HepG2 (cell line): ENCODE results near the gene PTK7. TPM values are rescaled to one million over a fixed set of nuclear protein-coding genes. Genes with fewer than 3 reads are reported as not detected.

Experiments
- ATAC-seq: fragments of 200-7000 bp; cut with Tn5 transposase; 3 replicates; pipeline ENCODE4 v1.9.1; 2020; ENCODE audit warnings: mild to moderate bottlenecking, moderate library complexity
- BruUV-seq: library from RNA; stranded (reverse); fragments of 400-500 nt; replicated peaks from 2 replicates; lab custom pipeline; 2021; lab: Mats Ljungman, UMichigan
- CTCF ChIA-PET: fragments of 300-600 bp; formaldehyde crosslinking; extraction: SDS; loops from one replicate; lab custom pipeline; 2021; ENCODE audit warnings: low total read pairs, inconsistent platforms, low intra/inter-chr PET ratio; lab: Yijun Ruan, JAX
- POLR2A ChIA-PET: fragments of 350-600 bp; sonication (Branson Sonifier 250); formaldehyde crosslinking; loops from one replicate; lab custom pipeline; 2020; ENCODE audit warnings: antibody characterized with exemption, inconsistent platforms; lab: Yijun Ruan, JAX
- DNase-seq: peaks from one replicate; pipeline ENCODE4 v3.0.0-alpha.2; 2015; ENCODE audit warnings: low spot score
- FAIRE-seq: peaks from 3 replicates; lab custom pipeline; 2011; peaks lifted over from hg19 to GRCh38; lab: Jason Lieb, UNC
- H2AFZ ChIP-seq: one replicate; pipeline ENCODE4 v1.6.1; 2011; ENCODE audit warnings: low read length, inconsistent platforms
- H3K27ac ChIP-seq: fragments of 300-600 bp; 3 replicates; pipeline ENCODE4 v1.8.0; 2011; ENCODE audit warnings: mixed run types, mild to moderate bottlenecking, mixed read lengths, low read length, inconsistent platforms; ENCODE audit not compliant: insufficient read depth; ENCODE audit errors: extremely low read length
- H3K27me3 ChIP-seq, 2 experiments: fragments of 200-600 bp in 1 of 2; 2 replicates in 1 of 2; 3 replicates in 1 of 2; pipeline versions ENCODE4 v1.6.0 to v1.8.0; 2011; ENCODE audit warnings: low read length in 2 of 2, mild to moderate bottlenecking in 2 of 2, moderate library complexity in 2 of 2, inconsistent platforms in 1 of 2; ENCODE audit not compliant: insufficient read depth in 2 of 2, control insufficient read depth in 1 of 2
- H3K36me3 ChIP-seq, 2 experiments: fragments of 200-600 bp in 1 of 2; replicated peaks in 1 of 2; 2 replicates in 1 of 2; 3 replicates in 1 of 2; pipeline versions ENCODE4 v1.5.1 to v1.8.0; 2011; ENCODE audit warnings: low read length in 2 of 2, inconsistent platforms in 1 of 2; ENCODE audit not compliant: insufficient read depth in 2 of 2, control insufficient read depth in 1 of 2
- H3K4me1 ChIP-seq: 2 replicates; pipeline ENCODE4 v1.5.1; 2012; ENCODE audit warnings: low read length, inconsistent platforms; ENCODE audit not compliant: insufficient read depth
- H3K4me2 ChIP-seq: 2 replicates; pipeline ENCODE4 v1.6.0; 2011; ENCODE audit warnings: low read depth, low read length, inconsistent platforms
- H3K4me3 ChIP-seq, 3 experiments: fragments of 200-600 bp in 1 of 3; sonication (generic), shearing (Covaris generic) in 1 of 3; replicated peaks in 1 of 3; 2 replicates each; pipeline ENCODE4 v1.5.1; 2011 to 2016; ENCODE audit warnings: low read length in 3 of 3, inconsistent platforms in 2 of 3, low read depth in 2 of 3, mild to moderate bottlenecking in 2 of 3, control low read depth in 1 of 3, mixed read lengths in 1 of 3; ENCODE audit not compliant: insufficient read depth in 1 of 3
- H3K79me2 ChIP-seq: one replicate; pipeline ENCODE4 v1.6.1; 2011; ENCODE audit warnings: low read length, inconsistent platforms; ENCODE audit not compliant: insufficient read depth
- H3K9ac ChIP-seq: 2 replicates; pipeline ENCODE4 v1.6.0; 2011; ENCODE audit warnings: mild to moderate bottlenecking, low read depth, low read length, inconsistent platforms; ENCODE audit not compliant: insufficient read depth
- H3K9me3 ChIP-seq: 2 replicates; pipeline ENCODE4 v1.5.1; 2012; ENCODE audit warnings: mild to moderate bottlenecking, low read length
- H4K20me1 ChIP-seq: 2 replicates; pipeline ENCODE4 v1.6.0; 2011; ENCODE audit warnings: inconsistent platforms, mild to moderate bottlenecking, low read length, moderate library complexity; ENCODE audit not compliant: insufficient read depth
- HOXA5 ChIP-seq: sonication (generic); formaldehyde crosslinking; IDR thresholded peaks from 2 replicates; pipeline ENCODE4 v1.4.0; 2020; ENCODE audit warnings: missing genetic modification reagents
- LBX2 ChIP-seq: sonication (generic); formaldehyde crosslinking; IDR thresholded peaks from 2 replicates; pipeline ENCODE4 v1.5.0; 2020; ENCODE audit warnings: missing genetic modification reagents, mild to moderate bottlenecking, borderline replicate concordance
- MAFF ChIP-seq: IDR thresholded peaks from 2 replicates; pipeline ENCODE4 v1.6.1; 2011; ENCODE audit warnings: low read depth, low read length, improper control_type of control experiment
- MAFK ChIP-seq, 2 experiments: IDR thresholded peaks in 1 of 2; conservative IDR thresholded peaks in 1 of 2; 2 replicates each; pipeline ENCODE4 v1.6.1; 2011; ENCODE audit warnings: improper control_type of control experiment in 2 of 2, low read length in 2 of 2
- PLRG1 ChIP-seq: fragments of 450-650 bp; conservative IDR thresholded peaks from 2 replicates; pipeline ENCODE4 v1.6.1; 2016
- STAG1 ChIP-seq: sonication (generic); formaldehyde crosslinking; IDR thresholded peaks from 2 replicates; pipeline ENCODE4 v1.4.0; 2020; ENCODE audit warnings: missing genetic modification reagents
- ZNF143 ChIP-seq: sonication (generic); formaldehyde crosslinking; IDR thresholded peaks from 2 replicates; pipeline ENCODE4 v1.4.0; 2020; ENCODE audit warnings: missing genetic modification reagents
- ZNF335 ChIP-seq: sonication (generic); formaldehyde crosslinking; IDR thresholded peaks from 2 replicates; pipeline ENCODE4 v1.4.0; 2020; ENCODE audit warnings: missing genetic modification reagents
- ZNF576 ChIP-seq: sonication (generic); formaldehyde crosslinking; IDR thresholded peaks from 2 replicates; pipeline ENCODE4 v1.4.0; 2020; ENCODE audit warnings: mild to moderate bottlenecking, missing genetic modification reagents
- ZNF607 ChIP-seq: sonication (generic); formaldehyde crosslinking; IDR thresholded peaks from 2 replicates; pipeline ENCODE4 v1.5.1; 2020; ENCODE audit warnings: missing genetic modification reagents, mild to moderate bottlenecking, borderline replicate concordance
- ZNF646 ChIP-seq: sonication (generic); formaldehyde crosslinking; IDR thresholded peaks from 2 replicates; pipeline ENCODE4 v1.9.0; 2021; ENCODE audit warnings: mild to moderate bottlenecking, missing genetic modification reagents
- ZNF775 ChIP-seq: sonication (generic); formaldehyde crosslinking; IDR thresholded peaks from 2 replicates; pipeline ENCODE4 v1.4.0; 2020; ENCODE audit warnings: missing genetic modification reagents, mild to moderate bottlenecking, moderate library complexity, borderline replicate concordance
- WGBS: methylation state at CpG from one replicate; pipeline ENCODE4 v1.1.6; 2017; ENCODE audit warnings: low lambda C conversion rate; 5-methylcytosine and 5-hydroxymethylcytosine counted together
- in situ Hi-C: cut with HindIII; loops from 2 replicates; pipeline ENCODE4 v1.10.0; 2017; ENCODE audit warnings: low pct_unique_long_range_greater_than_20kb; ENCODE audit not compliant: extremely low pct_ligation_motif_present
- intact Hi-C: fragments of 100-400 bp; cut with micrococcal nuclease; formaldehyde crosslinking; loops from one replicate; pipeline ENCODE4 v1.10.0; 2022; ENCODE audit not compliant: unreplicated experiment
- polyA plus RNA-seq, 8 experiments: library from polyadenylated mRNA; depleted of rRNA in 3 of 8; stranded (reverse) in 7 of 8; unstranded in 1 of 8; fragments of >200 nt; fragmentation: Illumina TruSeq in 4 of 8; extraction: Trizol in 4 of 8; gene quantifications; 2 replicates each; pipeline versions ENCODE4 v1.2.1 to v1.2.3, GENCODE V29; 2011 to 2016; ENCODE audit warnings: low read depth in 4 of 8, missing spikeins in 1 of 8, mixed read lengths in 1 of 8; ENCODE audit not compliant: insufficient read depth in 1 of 8
- total RNA-seq, 5 experiments: library from RNA; depleted of rRNA; stranded (reverse); fragments of >200 nt; fragmentation: Illumina TruSeq; extraction: Trizol; gene quantifications; 2 replicates each; pipeline ENCODE4 v1.2.3, GENCODE V29; 2016; ENCODE audit warnings: low read depth in 1 of 5

PTK7 gene
- total and polyA plus RNA-seq, 2 of the 13 experiments (the other 11 are each of a cell fraction or from before 2014, with no cell fraction given), result 98.5 to 99.8 TPM

DNA sequence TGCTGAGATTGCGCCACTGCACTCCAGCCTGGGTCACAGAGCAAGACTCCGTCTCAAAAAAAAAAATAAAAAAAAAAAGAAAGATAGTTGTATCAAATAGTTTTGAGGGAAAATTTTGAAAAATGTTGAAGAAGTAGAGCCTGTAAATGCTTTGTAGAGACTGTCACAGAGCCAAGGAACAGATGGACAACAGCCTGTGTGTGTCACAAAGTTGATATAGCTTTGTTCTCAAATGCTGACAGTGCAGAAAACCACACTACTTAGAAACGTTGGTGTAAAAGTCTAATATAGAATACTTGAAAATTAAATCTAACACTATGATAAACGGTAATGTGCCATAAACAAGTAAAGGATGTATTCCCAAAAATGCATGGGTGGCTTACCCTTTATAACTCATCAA, 25.4 kb downstream of the PTK7 start:
- H3K36me3 ChIP-seq, result no peaks in the 10 kb centered on the region
- CTCF ChIA-PET, result no interaction called here
- POLR2A ChIA-PET, result interaction anchor here (1.3 kb wide), 2 partner anchors 12 to 41 kb away, joined by 3 read pairs; no protein-coding TSS in a partner anchor
- FAIRE-seq (no peak), ATAC-seq (no peak), DNase-seq (no peak)
- no peaks in the 10 kb centered on the region for H3K9me3 ChIP-seq
- H3K27ac ChIP-seq, result no peak overlapping the region
- H3K4me1 ChIP-seq, result peaks cover 29% of the 10 kb centered on the region
- no peaks in the 10 kb centered on the region; a peak in 1 of 5 replicates for H3K27me3 ChIP-seq
- TF ChIP-seq MAFF (peak; percentile 98), PLRG1 (no peak), HOXA5 (CRISPR knock-in tag) (no peak), MAFK (conservative IDR thresholded peaks at IDR 0.05 in 1 of 2, IDR thresholded peaks at IDR 0.05 in 1 of 2; ENCODE audit: low read length in 2 of 2) (peak; percentile 98 to 99)
- H3K79me2 ChIP-seq, result peaks cover 63% of the 10 kb centered on the region
- no peak overlapping the region for H3K4me2 ChIP-seq
- H4K20me1 ChIP-seq, result no peaks in the 10 kb centered on the region
- 90% methylated on average over 4 of the region's 4 CpGs for WGBS
- H2AFZ ChIP-seq, result no peak overlapping the region
- in situ Hi-C loops, result no loop called here
- intact Hi-C loops, result no loop called here
- H3K9ac ChIP-seq, result no peak overlapping the region
- no TSS peak for BruUV-seq
- no peak overlapping the region for H3K4me3 ChIP-seq

- H2AFZ ChIP-seq, result no peak overlapping the region
- intact Hi-C loops (no loop called here), in situ Hi-C loops (no loop called here)
- no peaks in the 10 kb centered on the region; a peak in 1 of 5 replicates for H3K27me3 ChIP-seq
- H3K4me1 ChIP-seq, result peaks cover 17% of the 10 kb centered on the region
- no peak overlapping the region for H3K4me3 ChIP-seq
- DNase-seq (no peak), ATAC-seq (no peak), FAIRE-seq (no peak)
- BruUV-seq, result no TSS peak
- H3K4me2 ChIP-seq, result no peak overlapping the region
- H3K9me3 ChIP-seq, result no peaks in the 10 kb centered on the region
- peaks cover 55% of the 10 kb centered on the region for H3K79me2 ChIP-seq
- ChIA-PET CTCF (no interaction called here), POLR2A (no interaction called here)
- H4K20me1 ChIP-seq, result no peaks in the 10 kb centered on the region
- no peak overlapping the region for H3K9ac ChIP-seq
- H3K36me3 ChIP-seq, result no peaks in the 10 kb centered on the region
- 91% methylated on average over 2 of the region's 2 CpGs for WGBS
- no peak overlapping the region for H3K27ac ChIP-seq
- TF ChIP-seq ZNF607 (CRISPR knock-in tag) (no peak), ZNF775 (CRISPR knock-in tag) (no peak), ZNF646 (CRISPR knock-in tag) (no peak), ZNF143 (CRISPR knock-in tag) (no peak), ZNF576 (CRISPR knock-in tag) (no peak), STAG1 (no peak), LBX2 (CRISPR knock-in tag) (no peak), ZNF335 (CRISPR knock-in tag) (no peak)
These were observed 27.3 kb downstream of the PTK7 start for GRCh38 chr6:43103253-43103876.
